GM21576 (cell line): ENCODE results near the gene STK26.
"Not testable (repeated sequence)": the region's sequence is repeated elsewhere in the genome, so short reads cannot be mapped to it uniquely, and the experiment has no call there.

Source experiments
- ATAC-seq: cut with Tn5 transposase; IDR thresholded peaks from one replicate; pipeline ENCODE4 v1.9.1; 2021; ENCODE audit warnings: mild to moderate bottlenecking, moderate library complexity; ENCODE audit not compliant: unreplicated experiment

STK26 gene

GRCh38 chrX:132092439-132093065 lies 69.5 kb downstream of the STK26 start:
- peak; percentile 98 for ATAC-seq

GRCh38 chrX:132093239-132093860 lies 70.2 kb downstream of the STK26 start:
- no peak for ATAC-seq

GRCh38 chrX:132094164-132094563 lies 71.1 kb downstream of the STK26 start:
- ATAC-seq, result no peak

GRCh38 chrX:132098704-132099103 lies 75.6 kb downstream of the STK26 start:
- ATAC-seq, result not testable (repeated sequence)

GRCh38 chrX:132101206-132101605 lies 78.1 kb downstream of the STK26 start:
- no peak for ATAC-seq

- ATAC-seq, result no peak
Measured at GRCh38 chrX:132101799-132102198, 78.7 kb downstream of the STK26 start.

GRCh38 chrX:132107291-132107690 lies 84.2 kb downstream of the STK26 start:
- no peak for ATAC-seq

GRCh38 chrX:132114607-132115006 lies 91.5 kb downstream of the STK26 start:
- ATAC-seq, result no peak

- no peak for ATAC-seq
Measured at GRCh38 chrX:132115792-132116191, 92.7 kb downstream of the STK26 start.

GRCh38 chrX:132118358-132118757 lies 95.3 kb downstream of the STK26 start:
- ATAC-seq, result no peak

GRCh38 chrX:132119283-132119682 lies 96.2 kb downstream of the STK26 start:
- ATAC-seq, result no peak

- ATAC-seq, result no peak
Measured at GRCh38 chrX:132119821-132120515, 96.9 kb downstream of the STK26 start.

GRCh38 chrX:132120913-132121312 lies 97.8 kb downstream of the STK26 start:
- no peak for ATAC-seq
